SK-N-SH (cell line): ENCODE data around the gene S100Z. TPM values are rescaled to one million over a fixed set of nuclear protein-coding genes. Genes with fewer than 3 reads are reported as not detected.
A peak's percentile ranks its signal among the peaks of the same experiment; 100 is the strongest.

Source experiments
- CTCF ChIA-PET: fragments of 300-600, 350-600 bp; formaldehyde crosslinking; extraction: SDS; loops from one replicate; lab custom pipeline; 2021; lab: Yijun Ruan, JAX
- POLR2A ChIA-PET: fragments of 350-600 bp; sonication (Branson Sonifier 250); formaldehyde crosslinking; extraction: SDS; loops from one replicate; lab custom pipeline; 2020; ENCODE audit warnings: antibody characterized with exemption, inconsistent platforms; lab: Yijun Ruan, JAX
- DNase-seq: peaks from one replicate; pipeline ENCODE4 v3.0.0; 2012
- H2AFZ ChIP-seq: fragments of 200-600 bp; sonication (generic); 2 replicates; pipeline ENCODE4 v1.8.1; 2016; ENCODE audit warnings: antibody characterized with exemption, mild to moderate bottlenecking, low read depth
- H3F3A ChIP-seq: fragments of 200-600 bp; sonication (generic); replicated peaks from 2 replicates; pipeline ENCODE3; 2016; ENCODE audit warnings: antibody characterized with exemption, mild to moderate bottlenecking; ENCODE audit not compliant: insufficient read depth
- H3K27ac ChIP-seq, 2 experiments: fragments of 200-500 bp in 1 of 2; fragments of 200-600 bp in 1 of 2; sonication (Bioruptor generic) in 1 of 2; sonication (generic), shearing (Covaris generic) in 1 of 2; 2 replicates each; pipeline versions ENCODE4 v1.5.1 to v1.6.1; 2014 to 2016; ENCODE audit warnings: low read depth in 2 of 2, inconsistent platforms in 1 of 2, low read length in 1 of 2, mild to moderate bottlenecking in 1 of 2, mixed read lengths in 1 of 2
- H3K27me3 ChIP-seq: fragments of 200-600 bp; sonication (generic), shearing (Covaris generic); 2 replicates; pipeline ENCODE4 v1.6.1; 2016; ENCODE audit warnings: mixed run types; ENCODE audit not compliant: insufficient read depth
- H3K36me3 ChIP-seq, 2 experiments: fragments of 200-500 bp in 1 of 2; fragments of 200-600 bp in 1 of 2; sonication (Bioruptor generic) in 1 of 2; sonication (generic) in 1 of 2; replicated peaks in 1 of 2; 2 replicates each; pipeline versions ENCODE3 to v1.5.1; 2014 to 2016; ENCODE audit warnings: low read length in 1 of 2, mild to moderate bottlenecking in 1 of 2; ENCODE audit not compliant: insufficient read depth in 2 of 2, control insufficient read depth in 1 of 2
- H3K4me1 ChIP-seq, 2 experiments: fragments of 200-500 bp in 1 of 2; fragments of 200-600 bp in 1 of 2; sonication (Bioruptor generic) in 1 of 2; sonication (generic), shearing (Covaris generic) in 1 of 2; 2 replicates each; pipeline versions ENCODE4 v1.5.1 to v1.6.1; 2014 to 2016; ENCODE audit warnings: low read depth in 1 of 2, low read length in 1 of 2, mixed run types in 1 of 2; ENCODE audit not compliant: insufficient read depth in 2 of 2, control insufficient read depth in 1 of 2
- H3K4me2 ChIP-seq: fragments of 200-600 bp; sonication (generic), shearing (Covaris generic); 2 replicates; pipeline ENCODE4 v1.6.1; 2017; ENCODE audit warnings: mixed run types
- H3K4me3 ChIP-seq, 2 experiments: fragments of 200-500 bp in 1 of 2; fragments of 200-600 bp in 1 of 2; sonication (Bioruptor generic) in 1 of 2; sonication (generic), shearing (Covaris generic) in 1 of 2; 2 replicates each; pipeline versions ENCODE4 v1.5.1 to v1.8.1; 2014 to 2016; ENCODE audit warnings: low read depth in 2 of 2, inconsistent platforms in 1 of 2, low read length in 1 of 2, mild to moderate bottlenecking in 1 of 2, mixed read lengths in 1 of 2, moderate library complexity in 1 of 2
- H3K79me2 ChIP-seq: fragments of 200-600 bp; sonication (generic); 2 replicates; pipeline ENCODE4 v1.8.1; 2017; ENCODE audit warnings: mild to moderate bottlenecking; ENCODE audit not compliant: insufficient read depth
- H3K9ac ChIP-seq: fragments of 200-600 bp; sonication (generic); 2 replicates; pipeline ENCODE4 v1.6.1; 2017; ENCODE audit warnings: mixed run types
- H3K9me2 ChIP-seq: fragments of 200-600 bp; sonication (generic); 2 replicates; pipeline ENCODE4 v1.6.1; 2017; ENCODE audit warnings: mixed run types
- H3K9me3 ChIP-seq: fragments of 200-600 bp; sonication (generic); 2 replicates; pipeline ENCODE4 v1.6.1; 2017; ENCODE audit warnings: mixed run types, mild to moderate bottlenecking, moderate library complexity
- H4K20me1 ChIP-seq: fragments of 200-600 bp; sonication (generic); 2 replicates; pipeline ENCODE4 v1.6.1; 2017; ENCODE audit warnings: mild to moderate bottlenecking, mixed run types; ENCODE audit not compliant: insufficient read depth
- EP300 ChIP-seq, 2 experiments: IDR thresholded peaks; 2 replicates each; pipeline versions ENCODE4 v1.4.0 to v1.6.1; 2012; ENCODE audit warnings: borderline replicate concordance in 1 of 2, low read depth in 1 of 2, low read length in 1 of 2
- FOSL2 ChIP-seq: IDR thresholded peaks from 2 replicates; pipeline ENCODE4 v1.4.0; 2012; ENCODE audit warnings: low read depth, mild to moderate bottlenecking, moderate library complexity, borderline replicate concordance
- IRF3 ChIP-seq: fragments of 150-350 bp; IDR thresholded peaks from 2 replicates; pipeline ENCODE4 v1.6.1; 2016; ENCODE audit warnings: mild to moderate bottlenecking, low read depth, low read length
- JUND ChIP-seq: IDR thresholded peaks from 2 replicates; pipeline ENCODE4 v1.4.0; 2012
- MAX ChIP-seq: IDR thresholded peaks from 2 replicates; pipeline ENCODE4 v1.4.0; 2012; ENCODE audit warnings: low read depth
- MXI1 ChIP-seq: IDR thresholded peaks from 2 replicates; pipeline ENCODE4 v1.6.1; 2012; ENCODE audit warnings: mild to moderate bottlenecking, low read depth, low read length, improper control_type of control experiment
- NFIC ChIP-seq: IDR thresholded peaks from 2 replicates; pipeline ENCODE4 v1.4.0; 2012; ENCODE audit warnings: borderline replicate concordance
- PBX3 ChIP-seq: IDR thresholded peaks from 2 replicates; pipeline ENCODE4; 2012
- RAD21 ChIP-seq: IDR thresholded peaks from 2 replicates; pipeline ENCODE4 v1.6.1; 2012; ENCODE audit warnings: mild to moderate bottlenecking, low read length
- REST ChIP-seq: IDR thresholded peaks from 2 replicates; pipeline ENCODE4 v1.6.1; 2012; ENCODE audit warnings: mild to moderate bottlenecking, low read depth, low read length, moderate library complexity
- RFX5 ChIP-seq: IDR thresholded peaks from 2 replicates; pipeline ENCODE4 v1.6.1; 2012; ENCODE audit warnings: mild to moderate bottlenecking, improper control_type of control experiment, low read length
- SIN3A ChIP-seq: IDR thresholded peaks from 2 replicates; pipeline ENCODE4 v1.6.1; 2012; ENCODE audit warnings: low read depth, mild to moderate bottlenecking, low read length, moderate library complexity, borderline replicate concordance
- TAF1 ChIP-seq: IDR thresholded peaks from 2 replicates; pipeline ENCODE4 v1.6.1; 2012; ENCODE audit warnings: low read depth, mild to moderate bottlenecking, low read length, moderate library complexity, borderline replicate concordance
- TCF12 ChIP-seq: IDR thresholded peaks from 2 replicates; pipeline ENCODE4 v1.4.0; 2012
- TEAD4 ChIP-seq: IDR thresholded peaks from 2 replicates; pipeline ENCODE4 v1.4.0; 2012; ENCODE audit warnings: mild to moderate bottlenecking, borderline replicate concordance; ENCODE audit not compliant: insufficient read depth
- WGBS: methylation state at CpG from one replicate; pipeline ENCODE4 v1.1.6; 2017; ENCODE audit warnings: low lambda C conversion rate; 5-methylcytosine and 5-hydroxymethylcytosine counted together
- polyA plus RNA-seq, 3 experiments: library from polyadenylated mRNA; depleted of rRNA; stranded (reverse); fragments of >200 nt; gene quantifications; 2 replicates each; pipeline ENCODE4 v1.2.3, GENCODE V29; 2012

The S100Z gene
- polyA plus RNA-seq, 1 of the 3 experiments (the other 2 are of a cell fraction), result not detected

GRCh38 chr5:76800579-76800978, 49.2 kb upstream of the S100Z start (continued):
- TF ChIP-seq REST (no peak), EP300 (IDR thresholded peaks at IDR 0.05; ENCODE audit: borderline replicate concordance in 1 of 2, low read depth in 1 of 2, low read length in 1 of 2) (no peak), SIN3A (no peak), MXI1 (no peak)

- Histone ChIP-seq H2AFZ (peak overlapping the region; percentile 43; the same call in 1 of the 2 replicates), H3K4me3 (no peak overlapping the region), H3K4me2 (peak overlapping the region; percentile 46), H3F3A (peaks cover 32% of the 10 kb centered on the region), H3K27ac (peak overlapping the region in 1 of 2 experiments; percentile 85; a peak in 2 of 4 replicates), H3K9me3 (no peaks in the 10 kb centered on the region), H4K20me1 (no peaks in the 10 kb centered on the region), H3K9me2 (no peaks in the 10 kb centered on the region), H3K4me1 (peaks cover 0 to 14% of the 10 kb centered on the region in 2 experiments; a peak in 2 of 4 replicates), H3K36me3 (no peaks in the 10 kb centered on the region), H3K27me3 (no peaks in the 10 kb centered on the region), H3K9ac (no peak overlapping the region), H3K79me2 (no peaks in the 10 kb centered on the region)
- DNase-seq, result no peak
- TF ChIP-seq RFX5, result no peak
- peak; percentile 57 for TF ChIP-seq PBX3
- no peak for TF ChIP-seq IRF3
- TF ChIP-seq TAF1, result no peak
- peak; percentile 45; the same call in 1 of the 2 replicates for TF ChIP-seq FOSL2
- TF ChIP-seq MAX, result 0 out of 2 replicates have a peak, but pooled peaks have one; percentile 12
- no peak for TF ChIP-seq SIN3A
- TF ChIP-seq TEAD4, result 0 out of 2 replicates have a peak, but pooled peaks have one; percentile 17
- peak; percentile 87 for TF ChIP-seq NFIC
- no peak for TF ChIP-seq RAD21
- peak; percentile 51 for TF ChIP-seq TCF12
- TF ChIP-seq JUND, result 0 out of 2 replicates have a peak, but pooled peaks have one; percentile 29
- WGBS, result 29% methylated on average over 4 of the region's 4 CpGs
- ChIA-PET CTCF (interaction anchor here (0.9 kb wide), 1 partner anchor 17 kb away, joined by 3 read pairs; no protein-coding TSS in a partner anchor), POLR2A (no interaction called here)
These were observed 48.5 kb upstream of the S100Z start for GRCh38 chr5:76801159-76801802.
